Activated CD4-positive, CD25-positive, alpha-beta regulatory T cell treated with anti-CD3 and anti-CD28 coated beads, Interleukin-2, amount 50 U/mL, for 16 hours (primary cell): Measurements from ENCODE around the gene ADAP1.

Experiments used
- DNase-seq: peaks from one replicate; pipeline ENCODE4 v3.0.0-alpha.2; 2020; ENCODE audit warnings: low read depth, low spot score

The ADAP1 gene

GRCh38 chr7:988963-989529, 34.6 kb upstream of the ADAP1 start:
- DNase-seq: no peak

- DNase-seq: no peak
These were observed 34.0 kb upstream of the ADAP1 start for GRCh38 chr7:988426-988911.

- DNase-seq: no peak
These were observed 33.4 kb upstream of the ADAP1 start for GRCh38 chr7:987909-988308.

GRCh38 chr7:986766-987751, 32.6 kb upstream of the ADAP1 start:
- no peak for DNase-seq

GRCh38 chr7:985915-986741, 31.6 kb upstream of the ADAP1 start:
- DNase-seq: no peak

- DNase-seq: no peak
These were observed 30.6 kb upstream of the ADAP1 start for GRCh38 chr7:985127-985416.

- no peak for DNase-seq
These were observed 30.1 kb upstream of the ADAP1 start for GRCh38 chr7:984361-985126.

GRCh38 chr7:983616-984071, 29.2 kb upstream of the ADAP1 start:
- DNase-seq: no peak

GRCh38 chr7:983004-983615, 28.6 kb upstream of the ADAP1 start, which contains the start of gene CYP2W1:
Gene CYP2W1 (plus strand): TSS chr7:983181. CDS start chr7:983212, 31 bp downstream.
- DNase-seq: no peak

- DNase-seq: no peak
These were observed 28.1 kb upstream of the ADAP1 start for GRCh38 chr7:982511-983003.

- DNase-seq: no peak
These were observed 27.5 kb upstream of the ADAP1 start for GRCh38 chr7:981793-982510.

- no peak for DNase-seq
These were observed 25.5 kb upstream of the ADAP1 start for GRCh38 chr7:979886-980571.

- no peak for DNase-seq
These were observed 24.7 kb upstream of the ADAP1 start for GRCh38 chr7:979151-979550.

GRCh38 chr7:978416-979091, 24.1 kb upstream of the ADAP1 start:
- DNase-seq: no peak

GRCh38 chr7:978049-978346, 23.5 kb upstream of the ADAP1 start:
- DNase-seq: no peak

GRCh38 chr7:977326-978048, 23.0 kb upstream of the ADAP1 start:
- no peak for DNase-seq

GRCh38 chr7:976901-977325, 22.4 kb upstream of the ADAP1 start:
- no peak for DNase-seq
